T-cell (primary cell): ENCODE results near the gene GNS. TPM values are rescaled to one million over a fixed set of nuclear protein-coding genes. Genes with fewer than 3 reads are reported as not detected.
"Not testable (repeated sequence)": the region's sequence is repeated elsewhere in the genome, so short reads cannot be mapped to it uniquely, and the experiment has no call there.

Experiments used
- ATAC-seq, 4 experiments: fragments of 200-7000 bp in 3 of 4; fragments of 150-1000 bp in 1 of 4; cut with Tn5 transposase; replicated peaks in 1 of 4; 1 replicate in 3 of 4; 2 replicates in 1 of 4; pipeline ENCODE4 v1.10.0; 2021; ENCODE audit warnings: moderate library complexity in 3 of 4, mild to moderate bottlenecking in 2 of 4, moderate number of reproducible peaks in 1 of 4
- CTCF ChIA-PET, 2 donors: fragments of 300-600 bp; sonication (Branson Sonifier 250); formaldehyde crosslinking; loops; one replicate each; lab custom pipeline; 2022; ENCODE audit warnings: antibody characterized with exemption in 2 of 2; lab: Charles Lee
- POLR2A ChIA-PET, 2 donors: fragments of 300-600 bp; sonication (Branson Sonifier 250); formaldehyde crosslinking; loops; one replicate each; lab custom pipeline; 2022; ENCODE audit warnings: antibody characterized with exemption in 2 of 2; lab: Charles Lee
- DNase-seq, 35 experiments: peaks; one replicate each; pipeline versions ENCODE4 v3.0.0 to v3.0.0-alpha.2; 2013 to 2023
- H3K27ac ChIP-seq: one replicate; pipeline ENCODE4 v1.5.1; 2013; ENCODE audit warnings: low read length
- H3K27me3 ChIP-seq, 2 experiments: replicated peaks in 1 of 2; 1 replicate in 1 of 2; 2 replicates in 1 of 2; pipeline versions ENCODE4 v1.6.1 to v1.7.0; 2013; ENCODE audit warnings: low read length in 1 of 2, mixed read lengths in 1 of 2; ENCODE audit not compliant: control insufficient read depth in 2 of 2, insufficient read depth in 2 of 2; ENCODE audit errors: extremely low read depth in 1 of 2
- H3K36me3 ChIP-seq, 2 donors: 1 replicate in 1 of 2; 2 replicates in 1 of 2; pipeline versions ENCODE4 v1.6.1 to v1.7.0; 2013; ENCODE audit warnings: low read length in 1 of 2; ENCODE audit not compliant: control insufficient read depth in 2 of 2, insufficient read depth in 1 of 2; ENCODE audit errors: extremely low read depth in 1 of 2
- H3K4me1 ChIP-seq, 2 experiments: 1 replicate in 1 of 2; 2 replicates in 1 of 2; pipeline versions ENCODE4 v1.6.1 to v1.7.0; 2013; ENCODE audit warnings: low read length in 2 of 2, mixed read lengths in 1 of 2; ENCODE audit not compliant: insufficient read depth in 2 of 2, control insufficient read depth in 1 of 2; ENCODE audit errors: extremely low read depth in 1 of 2
- H3K4me3 ChIP-seq, 2 donors: 1 replicate in 1 of 2; 2 replicates in 1 of 2; pipeline versions ENCODE4 v1.5.1 to v1.7.0; 2013; ENCODE audit warnings: mild to moderate bottlenecking in 2 of 2, low read length in 1 of 2, moderate library complexity in 1 of 2; ENCODE audit not compliant: control insufficient read depth in 1 of 2; ENCODE audit errors: extremely low read depth in 1 of 2
- H3K9me3 ChIP-seq: 2 replicates; pipeline ENCODE4 v1.7.0; 2013
- H3K27ac Mint-ChIP-seq, 2 donors: one replicate each; pipeline ENCODE4 v1.8.0; 2020 to 2021; ENCODE audit warnings: mild to moderate bottlenecking in 2 of 2, mixed read lengths in 2 of 2
- H3K27me3 Mint-ChIP-seq, 2 donors: one replicate each; pipeline ENCODE4 v1.8.0; 2021 to 2022; ENCODE audit warnings: mixed read lengths in 2 of 2
- H3K36me3 Mint-ChIP-seq: one replicate; pipeline ENCODE4 v1.8.0; 2021; ENCODE audit warnings: mixed read lengths
- H3K4me1 Mint-ChIP-seq, 3 donors: one replicate each; pipeline ENCODE4 v1.8.0; 2020 to 2022; ENCODE audit warnings: mixed read lengths in 3 of 3, mild to moderate bottlenecking in 1 of 3
- H3K4me3 Mint-ChIP-seq, 3 donors: one replicate each; pipeline ENCODE4 v1.8.0; 2020 to 2022; ENCODE audit warnings: mild to moderate bottlenecking in 3 of 3, mixed read lengths in 3 of 3, moderate library complexity in 3 of 3
- H3K9me3 Mint-ChIP-seq, 3 donors: one replicate each; pipeline ENCODE4 v1.8.0; 2020 to 2022; ENCODE audit warnings: mixed read lengths in 3 of 3
- WGBS: methylation state at CpG from one replicate; pipeline ENCODE4 v1.1.5; 2013; ENCODE audit warnings: missing lambda C conversion rate; ENCODE audit not compliant: insufficient coverage; 5-methylcytosine and 5-hydroxymethylcytosine counted together
- total RNA-seq, 35 experiments: library from RNA in 6 of 35; stranded (reverse) in 6 of 35; fragments of 120-200 nt in 1 of 35; gene quantifications; one replicate each; pipeline versions ENCODE4 v1.2.1 to v1.2.4 and lab custom pipeline; 2013 to 2026

The GNS gene
- 10 to 100 TPM; 22.9 to 29.4 (median 25.5) TPM for total RNA-seq
- 37.9 TPM for total RNA-seq (2013)
- 26.9 to 181 (median 62.8) reads per million in 29 experiments for total RNA-seq (lab: John Stamatoyannopoulos, UW)

- H3K9me3 Mint-ChIP-seq, result no peaks in the 10 kb centered on the region
- WGBS, result under 1% methylated on average over 64 of the region's 67 CpGs
- Histone ChIP-seq H3K4me3 (peak within 1 kb of the TSS; percentile 75 to 84), H3K27me3 (no peaks in the 10 kb centered on the region), H3K4me1 (peaks cover 5 to 17% of the 10 kb centered on the region in 2 experiments), H3K27ac (peak within 1 kb of the TSS; percentile 66), H3K36me3 (no peaks in the 10 kb centered on the region), H3K9me3 (no peaks in the 10 kb centered on the region)
- DNase-seq (peak; percentile 69 to 96 (median 85)), ATAC-seq (peak; percentile 92 to 95 (median 93))
- ChIA-PET CTCF (interaction anchor here (0.5 to 1.7 kb wide), 4 partner anchors 11 to 210 kb away, joined by 3 to 5 read pairs (median 5); no protein-coding TSS in a partner anchor), POLR2A (interaction anchor here in 1 of 2 donors (0.5 to 0.6 kb wide), 2 partner anchors 28 to 1543 kb away, joined by 3 read pairs; partner anchors contain the start of gene HELB)
- H3K27me3 Mint-ChIP-seq, result no peaks in the 10 kb centered on the region
- peak within 1 kb of the TSS; percentile 90 to 94 (median 91) for H3K4me3 Mint-ChIP-seq
- H3K4me1 Mint-ChIP-seq, result peaks cover 36 to 50% (median 42%) of the 10 kb centered on the region in 3 donors
- H3K27ac Mint-ChIP-seq, result peak within 1 kb of the TSS; percentile 86 to 95
- H3K36me3 Mint-ChIP-seq, result peaks cover 7% of the 10 kb centered on the region
These were observed at the start of gene GNS for GRCh38 chr12:64759035-64759894. Gene GNS (minus strand): TSS chr12:64759406. CDS start chr12:64759276, 130 bp downstream.

GRCh38 chr12:64808110-64808509, 48.9 kb upstream of the GNS start:
- Mint-ChIP-seq H3K27ac (no peak overlapping the region), H3K27me3 (peaks cover 36 to 46% of the 10 kb centered on the region in 2 donors), H3K9me3 (no peaks in the 10 kb centered on the region), H3K4me3 (no peak overlapping the region), H3K36me3 (no peaks in the 10 kb centered on the region), H3K4me1 (no peaks in the 10 kb centered on the region)
- no peaks in the 10 kb centered on the region for H3K9me3 ChIP-seq
- WGBS, result 35% methylated on average over 4 of the region's 5 CpGs
- POLR2A ChIA-PET, result no interaction called here
- no peak overlapping the region for H3K4me3 ChIP-seq
- no peaks in the 10 kb centered on the region for H3K36me3 ChIP-seq
- CTCF ChIA-PET, result interaction anchor here (0.6 to 3.8 kb wide), 3 partner anchors 10 to 423 kb away, joined by 3 to 15 read pairs (median 4); no protein-coding TSS in a partner anchor
- H3K4me1 ChIP-seq, result no peaks in the 10 kb centered on the region
- DNase-seq (no peak), ATAC-seq (no peak)
- H3K27ac ChIP-seq, result no peak overlapping the region
- peaks cover 0 to 4% of the 10 kb centered on the region in 2 experiments for H3K27me3 ChIP-seq

- Mint-ChIP-seq H3K27ac (no peak overlapping the region), H3K27me3 (peaks cover 39 to 49% of the 10 kb centered on the region in 2 donors), H3K4me1 (peaks cover 0 to 4% (median 2%) of the 10 kb centered on the region in 3 donors), H3K36me3 (no peaks in the 10 kb centered on the region), H3K9me3 (no peaks in the 10 kb centered on the region), H3K4me3 (no peak overlapping the region)
- H3K9me3 ChIP-seq, result no peaks in the 10 kb centered on the region
- 70% methylated on average over 3 of the region's 7 CpGs for WGBS
- no peaks in the 10 kb centered on the region for H3K36me3 ChIP-seq
- no peak overlapping the region for H3K4me3 ChIP-seq
- no peak for ATAC-seq
- no peak for DNase-seq
- H3K4me1 ChIP-seq, result peaks cover 0 to 3% of the 10 kb centered on the region in 2 experiments
- CTCF ChIA-PET, result interaction anchor here (0.6 to 3.8 kb wide), 6 partner anchors 8 to 381 kb away, joined by 3 to 15 read pairs (median 3); no protein-coding TSS in a partner anchor
- peaks cover 0 to 9% of the 10 kb centered on the region in 2 experiments for H3K27me3 ChIP-seq
- no peak overlapping the region for H3K27ac ChIP-seq
- POLR2A ChIA-PET, result no interaction called here
These were observed 47.6 kb upstream of the GNS start for GRCh38 chr12:64806593-64807460.

- POLR2A ChIA-PET, result no interaction called here
- ATAC-seq (no peak), DNase-seq (no peak)
- H3K27ac ChIP-seq, result no peak overlapping the region
- Mint-ChIP-seq H3K27me3 (peaks cover 37 to 53% of the 10 kb centered on the region in 2 donors), H3K9me3 (no peaks in the 10 kb centered on the region), H3K4me1 (peaks cover 0 to 4% (median 2%) of the 10 kb centered on the region in 3 donors), H3K4me3 (no peak overlapping the region), H3K27ac (no peak overlapping the region), H3K36me3 (no peaks in the 10 kb centered on the region)
- 82% methylated on average over 1 of the region's 2 CpGs for WGBS
- CTCF ChIA-PET, result interaction anchor here (0.6 to 3.8 kb wide), 5 partner anchors 9 to 380 kb away, joined by 3 to 15 read pairs (median 3); no protein-coding TSS in a partner anchor
- no peak overlapping the region for H3K4me3 ChIP-seq
- peaks cover 0 to 3% of the 10 kb centered on the region in 2 experiments for H3K4me1 ChIP-seq
- H3K9me3 ChIP-seq, result no peaks in the 10 kb centered on the region
- peaks cover 0 to 9% of the 10 kb centered on the region in 2 experiments for H3K27me3 ChIP-seq
- H3K36me3 ChIP-seq, result no peaks in the 10 kb centered on the region
These were observed 47.0 kb upstream of the GNS start for GRCh38 chr12:64806173-64806572.

- H3K4me1 ChIP-seq, H3K4me3 Mint-ChIP-seq, H3K4me1 Mint-ChIP-seq, POLR2A ChIA-PET, H3K27ac Mint-ChIP-seq, H3K36me3 Mint-ChIP-seq, H3K9me3 Mint-ChIP-seq, H3K9me3 ChIP-seq, H3K27ac ChIP-seq, H3K36me3 ChIP-seq, H3K4me3 ChIP-seq: not testable (repeated sequence)
- ATAC-seq, result peak in 3 of 4 experiments; percentile 45
- DNase-seq, result peak in 25 of 35 experiments; percentile 13 to 65 (median 39)
- WGBS, result 20% methylated on average over 1 of the region's 8 CpGs
- CTCF ChIA-PET, result interaction anchor here (0.7 to 1.2 kb wide), 6 partner anchors 9 to 1120 kb away, joined by 3 to 5 read pairs (median 4); partner anchors contain the start of gene LEMD3 (in 1 of the 2)
- peaks cover 0 to 22% of the 10 kb centered on the region in 2 experiments for H3K27me3 ChIP-seq
- peaks cover 47 to 52% of the 10 kb centered on the region in 2 donors for H3K27me3 Mint-ChIP-seq
These were observed 43.1 kb upstream of the GNS start for GRCh38 chr12:64802180-64802775.
